HuH-7 (cell line): Measurements from ENCODE around the gene SOX12.
A peak's percentile ranks its signal among the peaks of the same experiment; 100 is the strongest.

Experiments
- DNase-seq: peaks from one replicate; pipeline ENCODE4 v3.0.0; 2011; ENCODE audit warnings: low spot score

Gene SOX12

GRCh38 chr20:301886-302848 is 23.2 kb upstream of the SOX12 start:
- no peak for DNase-seq

- no peak for DNase-seq
These were observed 19.6 kb upstream of the SOX12 start for GRCh38 chr20:305745-306144.

- DNase-seq = no peak
These were observed 16.8 kb upstream of the SOX12 start for GRCh38 chr20:308427-309038.

- DNase-seq = no peak
These were observed 16.0 kb upstream of the SOX12 start for GRCh38 chr20:309306-309840.

GRCh38 chr20:309841-310644 is 15.3 kb upstream of the SOX12 start:
- DNase-seq = peak; percentile 90

GRCh38 chr20:310645-311044 is 14.7 kb upstream of the SOX12 start:
- no peak for DNase-seq

GRCh38 chr20:311609-312008 is 13.7 kb upstream of the SOX12 start:
- no peak for DNase-seq

GRCh38 chr20:312067-312466 is 13.3 kb upstream of the SOX12 start:
- no peak for DNase-seq

- DNase-seq = no peak
These were observed 12.5 kb upstream of the SOX12 start for GRCh38 chr20:312866-313265.

- no peak for DNase-seq
These were observed 11.9 kb upstream of the SOX12 start for GRCh38 chr20:313402-313801.

- DNase-seq = no peak
These were observed 11.4 kb upstream of the SOX12 start for GRCh38 chr20:313948-314347.

GRCh38 chr20:316316-317068 is 8.9 kb upstream of the SOX12 start:
- no peak for DNase-seq

- DNase-seq = peak; percentile 90
These were observed 941 bp upstream of the SOX12 start for GRCh38 chr20:324177-325044.

GRCh38 chr20:325889-326644 is 715 bp downstream of the SOX12 start:
- DNase-seq = peak; percentile 29

- DNase-seq = peak; percentile 30
These were observed 1.4 kb downstream of the SOX12 start for GRCh38 chr20:326645-327185.

- peak; percentile 92 for DNase-seq
These were observed 2.1 kb downstream of the SOX12 start for GRCh38 chr20:327186-328026.

GRCh38 chr20:328027-328974 is 2.9 kb downstream of the SOX12 start:
- no peak for DNase-seq
